Neutrophil (primary cell): Measurements from ENCODE around the gene TGFB2.

Experiments
- H3K27ac ChIP-seq: fragments of 200-600 bp; sonication (generic); 2 replicates; pipeline ENCODE4 v1.5.1; 2016; ENCODE audit warnings: mild to moderate bottlenecking, moderate library complexity
- H3K27me3 ChIP-seq: fragments of 200-600 bp; sonication (generic); 2 replicates; pipeline ENCODE4 v1.6.0; 2016; ENCODE audit warnings: mild to moderate bottlenecking
- H3K36me3 ChIP-seq: fragments of 200-600 bp; sonication (generic); 2 replicates; pipeline ENCODE4 v1.5.1; 2017
- H3K4me1 ChIP-seq, 2 experiments: fragments of 200-600 bp in 1 of 2; sonication (generic) in 1 of 2; 1 replicate in 1 of 2; 2 replicates in 1 of 2; pipeline versions ENCODE4 v1.5.1 to v1.6.1; 2013 to 2016; ENCODE audit warnings: low read depth in 1 of 2, low read length in 1 of 2, mild to moderate bottlenecking in 1 of 2, moderate library complexity in 1 of 2; ENCODE audit not compliant: control insufficient read depth in 1 of 2, insufficient read depth in 1 of 2
- H3K4me3 ChIP-seq, 2 experiments: fragments of 200-600 bp in 1 of 2; sonication (generic) in 1 of 2; 1 replicate in 1 of 2; 2 replicates in 1 of 2; pipeline ENCODE4 v1.5.1; 2013 to 2016; ENCODE audit warnings: low read depth in 1 of 2, low read length in 1 of 2, mild to moderate bottlenecking in 1 of 2, moderate library complexity in 1 of 2
- H3K9me3 ChIP-seq: fragments of 200-600 bp; sonication (generic); 2 replicates; pipeline ENCODE4 v1.5.1; 2016
- TF ChIP-seq, protein P1 (sequence below): fragments of 200-600 bp; sonication (generic); IDR thresholded peaks from 2 replicates; pipeline ENCODE4 v1.5.1; 2016; ENCODE audit warnings: antibody characterized with exemption

TGFB2 gene

DNA sequence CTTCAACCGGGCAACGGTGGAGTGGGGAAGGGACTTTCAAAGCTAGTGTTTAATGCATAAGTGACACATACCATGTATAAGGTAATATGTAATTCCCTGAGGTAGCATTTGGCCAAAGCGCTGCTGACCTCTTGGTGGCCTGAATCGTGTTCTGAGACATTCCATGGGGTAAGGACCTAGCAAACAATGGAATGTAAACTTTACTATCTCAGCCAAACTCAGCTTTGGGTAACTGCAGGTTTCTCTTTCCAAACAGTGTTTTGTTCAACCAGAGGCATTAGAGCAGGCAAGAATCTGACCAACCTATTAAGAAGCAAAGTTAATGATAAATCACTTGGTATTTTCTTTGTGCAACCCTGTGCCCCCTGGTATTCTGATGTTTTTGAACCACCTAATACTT, 22.0 kb downstream of the TGFB2 start:
- Histone ChIP-seq H3K4me3 (no peak overlapping the region), H3K27ac (no peak overlapping the region), H3K9me3 (no peaks in the 10 kb centered on the region), H3K27me3 (no peaks in the 10 kb centered on the region), H3K4me1 (no peaks in the 10 kb centered on the region), H3K36me3 (no peaks in the 10 kb centered on the region)
- TF ChIP-seq, protein P1, sequence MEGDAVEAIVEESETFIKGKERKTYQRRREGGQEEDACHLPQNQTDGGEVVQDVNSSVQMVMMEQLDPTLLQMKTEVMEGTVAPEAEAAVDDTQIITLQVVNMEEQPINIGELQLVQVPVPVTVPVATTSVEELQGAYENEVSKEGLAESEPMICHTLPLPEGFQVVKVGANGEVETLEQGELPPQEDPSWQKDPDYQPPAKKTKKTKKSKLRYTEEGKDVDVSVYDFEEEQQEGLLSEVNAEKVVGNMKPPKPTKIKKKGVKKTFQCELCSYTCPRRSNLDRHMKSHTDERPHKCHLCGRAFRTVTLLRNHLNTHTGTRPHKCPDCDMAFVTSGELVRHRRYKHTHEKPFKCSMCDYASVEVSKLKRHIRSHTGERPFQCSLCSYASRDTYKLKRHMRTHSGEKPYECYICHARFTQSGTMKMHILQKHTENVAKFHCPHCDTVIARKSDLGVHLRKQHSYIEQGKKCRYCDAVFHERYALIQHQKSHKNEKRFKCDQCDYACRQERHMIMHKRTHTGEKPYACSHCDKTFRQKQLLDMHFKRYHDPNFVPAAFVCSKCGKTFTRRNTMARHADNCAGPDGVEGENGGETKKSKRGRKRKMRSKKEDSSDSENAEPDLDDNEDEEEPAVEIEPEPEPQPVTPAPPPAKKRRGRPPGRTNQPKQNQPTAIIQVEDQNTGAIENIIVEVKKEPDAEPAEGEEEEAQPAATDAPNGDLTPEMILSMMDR = no peak

DNA sequence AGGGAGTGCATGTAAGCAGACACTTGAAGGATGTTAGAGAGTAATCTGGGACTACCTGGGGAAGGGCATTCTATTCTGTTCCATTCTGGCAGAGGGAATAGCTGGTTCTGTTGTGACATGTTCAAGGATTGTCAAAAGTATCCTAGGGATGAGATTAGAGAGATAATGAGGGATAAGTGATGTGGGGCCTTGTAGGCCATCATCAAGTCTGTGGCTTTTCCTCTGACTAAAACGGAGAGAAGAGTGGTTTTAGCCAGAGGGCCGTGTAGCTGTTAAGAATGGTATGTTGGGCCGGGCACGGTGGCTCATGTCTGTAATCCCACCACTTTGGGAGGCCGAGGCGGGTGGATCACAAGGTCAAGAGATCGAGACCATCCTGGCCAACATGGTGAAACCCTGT, 23.6 kb downstream of the TGFB2 start:
- Histone ChIP-seq H3K27me3 (no peaks in the 10 kb centered on the region), H3K9me3 (no peaks in the 10 kb centered on the region), H3K36me3 (no peaks in the 10 kb centered on the region), H3K4me1 (no peaks in the 10 kb centered on the region), H3K27ac (no peak overlapping the region), H3K4me3 (no peak overlapping the region)
- TF ChIP-seq, protein P1 = no peak

DNA sequence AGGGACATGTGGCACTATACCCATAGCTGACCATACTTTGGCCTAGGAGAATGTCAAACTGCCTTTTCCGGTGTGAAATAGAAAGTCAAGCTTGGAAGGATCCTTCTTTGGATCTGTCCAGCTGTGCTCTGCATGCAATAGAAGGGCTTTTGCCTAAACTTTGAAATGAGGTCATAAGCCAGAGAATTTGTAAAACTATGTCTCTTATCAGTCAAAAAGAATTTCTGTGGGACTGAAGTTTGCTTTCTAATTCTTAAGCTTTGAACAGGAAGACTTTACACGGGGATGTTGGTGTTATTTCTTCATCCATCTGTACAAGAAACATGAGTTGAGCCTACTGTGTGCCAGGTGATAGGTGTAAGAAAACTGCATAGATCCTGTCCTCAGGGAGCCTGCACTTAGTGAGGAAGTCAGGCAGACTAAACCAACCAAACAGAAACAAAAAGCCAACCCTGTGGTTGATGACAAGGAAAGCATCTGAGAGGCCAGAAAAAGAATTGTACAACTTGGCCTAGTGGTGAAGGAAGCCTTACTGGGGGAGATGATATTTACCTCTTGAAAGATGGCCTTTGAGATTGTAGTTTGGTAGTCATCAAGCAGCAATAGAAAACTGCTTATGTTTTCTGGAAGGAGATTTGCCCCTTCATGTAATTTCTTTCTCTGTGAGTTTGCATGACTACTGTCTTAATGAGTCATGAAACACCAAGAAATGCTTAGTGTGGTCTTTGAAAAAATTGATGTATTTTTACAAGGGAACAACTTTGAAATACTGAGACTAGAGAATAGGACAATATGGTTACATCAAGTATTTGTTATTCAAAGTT, 24.8 kb downstream of the TGFB2 start:
- Histone ChIP-seq H3K27ac (no peak overlapping the region), H3K4me1 (no peaks in the 10 kb centered on the region), H3K36me3 (no peaks in the 10 kb centered on the region), H3K4me3 (no peak overlapping the region), H3K9me3 (no peaks in the 10 kb centered on the region), H3K27me3 (no peaks in the 10 kb centered on the region)
- TF ChIP-seq, protein P1 = no peak

DNA sequence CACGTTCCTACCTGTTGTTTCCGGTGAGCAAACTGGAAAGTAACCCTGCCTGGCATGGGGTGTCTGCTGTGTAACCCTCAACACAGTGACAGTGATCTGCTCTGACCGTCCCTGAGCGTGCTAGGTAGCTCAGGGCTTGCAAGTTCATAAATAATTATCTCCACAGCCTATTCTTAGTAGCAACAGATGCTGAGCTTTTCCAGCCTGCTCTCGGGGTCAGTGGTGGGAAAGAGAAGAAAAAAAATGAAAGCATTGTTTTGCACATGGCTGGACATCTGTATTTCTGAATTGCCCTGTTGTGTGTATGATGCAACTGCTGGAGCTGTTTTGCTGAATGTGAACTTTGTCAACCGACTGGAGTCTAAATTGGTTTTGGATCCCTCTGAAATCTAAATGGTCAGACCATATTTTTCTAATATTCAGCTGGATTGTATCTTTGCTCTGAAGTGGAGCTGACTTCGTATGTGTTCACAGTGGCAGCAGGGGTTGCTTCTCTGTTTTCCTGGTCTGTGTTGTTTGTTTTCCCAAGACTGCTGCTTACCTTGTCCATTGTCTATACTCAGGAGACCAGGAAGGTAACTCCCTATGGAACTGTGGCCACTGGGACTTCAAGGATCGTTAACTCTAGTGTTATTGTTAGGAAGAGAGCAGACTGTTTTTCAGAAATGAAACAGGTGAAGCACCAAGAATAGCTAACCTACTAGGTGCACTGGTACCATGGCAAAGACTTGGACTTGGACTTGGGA, 27.0 kb downstream of the TGFB2 start:
- H3K36me3 ChIP-seq = no peaks in the 10 kb centered on the region
- no peaks in the 10 kb centered on the region for H3K4me1 ChIP-seq
- H3K9me3 ChIP-seq = no peaks in the 10 kb centered on the region
- TF ChIP-seq, protein P1 = no peak
- no peak overlapping the region for H3K27ac ChIP-seq
- H3K27me3 ChIP-seq = no peaks in the 10 kb centered on the region
- no peak overlapping the region for H3K4me3 ChIP-seq

DNA sequence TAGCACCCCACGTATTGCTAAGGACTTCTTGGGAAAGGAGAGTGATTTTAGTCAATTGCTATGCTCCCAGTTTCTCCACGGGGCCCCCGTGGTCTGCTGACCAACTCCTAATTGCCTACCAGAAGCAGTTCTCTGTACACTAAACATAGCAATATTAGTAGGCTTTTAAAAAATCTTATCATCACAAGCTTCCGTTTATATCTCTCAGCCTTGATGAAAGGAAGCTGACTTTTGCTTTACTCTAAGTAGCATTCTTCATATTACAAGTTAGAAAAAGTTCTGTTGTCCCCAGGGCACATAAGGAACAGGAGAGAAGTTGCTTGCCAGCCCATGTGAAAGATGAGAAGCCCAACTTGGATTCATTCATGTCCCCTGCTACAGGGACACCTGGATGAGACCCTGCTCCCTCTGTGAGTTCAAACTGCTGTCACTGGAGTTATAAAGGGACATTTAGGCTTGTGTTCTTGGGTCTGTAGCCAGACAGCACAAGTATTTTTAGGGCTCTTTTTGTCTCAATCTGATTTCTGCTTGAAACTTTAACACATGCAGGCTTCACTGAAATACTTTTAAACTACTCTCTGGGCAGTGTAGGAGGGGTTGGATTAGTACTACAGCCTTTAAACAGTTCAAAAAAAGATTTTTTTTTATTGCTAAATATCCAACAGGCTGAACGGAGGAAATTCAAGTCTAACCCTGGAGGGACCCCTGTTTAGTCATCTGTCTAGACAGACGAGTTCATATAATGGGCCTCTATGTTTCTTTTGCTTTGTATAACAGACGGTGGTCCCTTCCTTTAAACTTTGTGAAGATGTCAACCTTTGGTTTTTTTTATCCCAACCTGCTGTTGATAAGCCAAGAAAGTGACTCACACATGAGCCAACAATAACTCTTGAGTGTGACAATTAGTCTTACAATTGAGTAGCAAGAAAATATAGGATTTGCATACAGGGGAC, 29.5 kb downstream of the TGFB2 start:
- H3K27me3 ChIP-seq = no peaks in the 10 kb centered on the region
- no peaks in the 10 kb centered on the region for H3K4me1 ChIP-seq
- no peaks in the 10 kb centered on the region for H3K9me3 ChIP-seq
- H3K36me3 ChIP-seq = no peaks in the 10 kb centered on the region
- TF ChIP-seq, protein P1 = no peak
- H3K27ac ChIP-seq = no peak overlapping the region
- H3K4me3 ChIP-seq = no peak overlapping the region
